T47D (cell line): ENCODE measurements around the gene BRME1.
"Not testable (repeated sequence)": the region's sequence is repeated elsewhere in the genome, so short reads cannot be mapped to it uniquely, and the experiment has no call there.

ENCODE experiments used
- DNase-seq, 2 experiments: peaks; one replicate each; pipeline versions ENCODE4 v3.0.0 to v3.0.0-alpha.2; 2011 to 2012; ENCODE audit warnings: low read depth in 1 of 2, low spot score in 1 of 2
- JUND ChIP-seq: IDR thresholded peaks from 2 replicates; pipeline ENCODE4 v1.6.1; 2012; ENCODE audit warnings: low read depth
- in situ Hi-C: cut with HindIII; loops from 2 replicates; pipeline ENCODE4 v1.10.0; 2016; ENCODE audit warnings: low sequenced_read_pairs, low pct_unique_long_range_greater_than_20kb

The BRME1 gene

GRCh38 chr19:13866463-13867046 is 39.4 kb downstream of the BRME1 start:
- in situ Hi-C loops = no loop called here
- TF ChIP-seq JUND = no peak
- no peak for DNase-seq

- TF ChIP-seq JUND = no peak
- DNase-seq = no peak
- in situ Hi-C loops = no loop called here
These were observed 40.1 kb downstream of the BRME1 start for GRCh38 chr19:13865571-13866462.

- no peak for DNase-seq
- in situ Hi-C loops = no loop called here
- no peak for TF ChIP-seq JUND
These were observed 41.0 kb downstream of the BRME1 start for GRCh38 chr19:13864667-13865570.

- TF ChIP-seq JUND = no peak
- no peak for DNase-seq
- in situ Hi-C loops = no loop called here
These were observed 41.8 kb downstream of the BRME1 start for GRCh38 chr19:13864046-13864666.

- no peak for TF ChIP-seq JUND
- peak; percentile 83 to 90 for DNase-seq
- in situ Hi-C loops = no loop called here
These were observed 44.0 kb downstream of the BRME1 start for GRCh38 chr19:13861714-13862531.

GRCh38 chr19:13861392-13861713 is 44.6 kb downstream of the BRME1 start:
- DNase-seq = no peak
- in situ Hi-C loops = no loop called here
- TF ChIP-seq JUND = no peak

GRCh38 chr19:13860679-13861391 is 45.1 kb downstream of the BRME1 start:
- DNase-seq = no peak
- TF ChIP-seq JUND = no peak
- in situ Hi-C loops = no loop called here

GRCh38 chr19:13859361-13859880 is 46.5 kb downstream of the BRME1 start:
- in situ Hi-C loops = no loop called here
- DNase-seq = no peak
- no peak for TF ChIP-seq JUND

- TF ChIP-seq JUND = no peak
- no peak for DNase-seq
- in situ Hi-C loops = no loop called here
These were observed 49.4 kb downstream of the BRME1 start for GRCh38 chr19:13856497-13856896.

GRCh38 chr19:13852171-13852707 is 53.7 kb downstream of the BRME1 start:
- DNase-seq, in situ Hi-C loops: not testable (repeated sequence)

- DNase-seq, in situ Hi-C loops: not testable (repeated sequence)
These were observed 54.2 kb downstream of the BRME1 start for GRCh38 chr19:13851734-13852114.
